Peyer's patch (tissue), 4 donors: Measurements from ENCODE around the gene SH3TC1.

ENCODE experiments used
- CTCF ChIP-seq, 6 experiments: fragments of 450-650 bp in 4 of 6; fragments of 200-600 bp in 2 of 6; sonication (generic) in 1 of 6; IDR thresholded peaks; one replicate each; pipeline ENCODE4 v1.5.1; 2017 to 2019; ENCODE audit warnings: antibody characterized with exemption in 6 of 6, mild to moderate bottlenecking in 3 of 6, moderate library complexity in 1 of 6
- POLR2A ChIP-seq, 2 donors: fragments of 450-650 bp; IDR thresholded peaks; one replicate each; pipeline ENCODE4 v1.5.1; 2017; ENCODE audit warnings: antibody characterized with exemption in 2 of 2, mild to moderate bottlenecking in 2 of 2, moderate library complexity in 2 of 2

GRCh38 chr4:8231551-8232049 is 32.5 kb downstream of the SH3TC1 start:
- no peak for TF ChIP-seq CTCF (IDR thresholded peaks at IDR 0.05)
- TF ChIP-seq POLR2A (IDR thresholded peaks at IDR 0.05), result no peak
